ENCODE measurements around the gene EIF2B1. TPM values are rescaled to one million over a fixed set of nuclear protein-coding genes. Genes with fewer than 3 reads are reported as not detected.

EIF2B1 gene
- total RNA-seq, 1 experiment from 2014 or later, result 41.7 TPM

DNA sequence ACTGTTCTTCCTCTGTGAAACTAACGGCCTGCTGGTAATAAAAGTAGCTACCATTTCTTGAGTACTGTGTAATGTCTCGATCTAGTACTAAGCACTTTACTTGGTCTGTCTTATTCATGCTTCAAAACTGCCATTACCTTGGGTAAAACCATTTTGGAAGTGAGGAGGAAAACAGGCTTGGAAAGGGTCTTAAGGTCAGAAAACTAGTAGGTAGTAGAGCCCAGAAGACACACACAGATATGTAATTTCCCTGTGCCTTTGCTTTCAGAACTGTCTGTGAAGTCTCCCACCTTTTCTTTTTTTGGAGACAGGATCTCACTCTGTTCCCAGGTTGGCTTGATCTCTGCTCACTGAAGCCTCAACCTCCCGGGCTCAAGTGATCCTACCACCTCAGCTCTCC lies 35.0 kb downstream of the EIF2B1 start (continued):
- no peak for TF ChIP-seq POLR2A (IDR thresholded peaks at IDR 0.05; ENCODE audit: borderline replicate concordance, extremely low read depth, insufficient read depth, insufficient read length)
- no peak for TF ChIP-seq RAD21 (IDR thresholded peaks at IDR 0.05; ENCODE audit: low read depth)

DNA sequence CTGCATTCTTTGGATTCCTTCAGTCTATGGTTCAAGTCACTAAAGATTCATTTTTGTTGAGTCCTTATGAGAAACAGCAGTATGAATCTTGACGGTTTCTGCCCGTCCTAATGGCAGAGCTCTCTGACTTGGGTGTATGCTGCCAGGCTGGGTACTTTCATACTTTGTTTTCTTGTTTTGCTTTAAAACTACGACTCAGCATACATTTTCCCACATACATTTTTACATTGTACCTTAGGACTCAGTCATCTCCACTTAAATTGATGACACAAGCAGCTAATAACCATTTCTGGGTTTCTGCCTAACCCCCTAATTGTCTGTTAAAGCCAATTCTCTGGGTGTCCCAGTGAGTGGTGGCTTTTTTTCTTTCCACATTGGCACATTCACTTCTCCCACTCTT lies 36.4 kb downstream of the EIF2B1 start:
- ChIA-PET RAD21 (ENCODE audit: low non-redundant PET in 1 of 2, low total read pairs in 2 of 2, uncharacterized antibody in 2 of 2, unreplicated experiment in 2 of 2) (no interaction called here), CTCF (no interaction called here), POLR2A (no interaction called here)
- Histone ChIP-seq H3K36me3 (ENCODE audit: control insufficient read depth in 1 of 2, insufficient read depth in 2 of 2, low read length in 2 of 2) (peaks cover 18 to 36% of the 10 kb centered on the region in 2 experiments), H3K4me2 (ENCODE audit: low read length) (no peak overlapping the region), H3K4me3 (replicated peaks in 1 of 2; ENCODE audit: low read depth in 1 of 2, low read length in 2 of 2) (no peak overlapping the region), H3K27me3 (ENCODE audit: insufficient read depth, low read length) (no peaks in the 10 kb centered on the region), H3K4me1 (ENCODE audit: control insufficient read depth in 1 of 2, insufficient read depth in 2 of 2, low read length in 2 of 2) (peaks cover 2 to 10% of the 10 kb centered on the region in 2 experiments; a peak in 3 of 4 replicates), H3K9ac (ENCODE audit: low read length) (no peak overlapping the region), H3K79me2 (ENCODE audit: insufficient read depth, low read length) (peaks cover 54% of the 10 kb centered on the region), H3K9me2 (ENCODE audit: insufficient read depth) (no peaks in the 10 kb centered on the region), H2AFZ (ENCODE audit: low read depth, low read length, poor library complexity, severe bottlenecking) (no peak overlapping the region), H3K9me3 (ENCODE audit: control insufficient read depth in 1 of 2, insufficient read depth in 1 of 2, low read depth in 1 of 2, low read length in 2 of 2) (no peaks in the 10 kb centered on the region), H4K20me1 (ENCODE audit: insufficient read depth) (no peaks in the 10 kb centered on the region), H3K27ac (ENCODE audit: low read depth, low read length) (no peak overlapping the region)
- intact Hi-C loops (cut with micrococcal nuclease), result no loop called here
- ATAC-seq (no peak), DNase-seq (ENCODE audit: low read depth, low spot score) (no peak)
- no peak for TF ChIP-seq CBX3 (IDR thresholded peaks at IDR 0.05; ENCODE audit: low read depth)
- TF ChIP-seq, protein P1, sequence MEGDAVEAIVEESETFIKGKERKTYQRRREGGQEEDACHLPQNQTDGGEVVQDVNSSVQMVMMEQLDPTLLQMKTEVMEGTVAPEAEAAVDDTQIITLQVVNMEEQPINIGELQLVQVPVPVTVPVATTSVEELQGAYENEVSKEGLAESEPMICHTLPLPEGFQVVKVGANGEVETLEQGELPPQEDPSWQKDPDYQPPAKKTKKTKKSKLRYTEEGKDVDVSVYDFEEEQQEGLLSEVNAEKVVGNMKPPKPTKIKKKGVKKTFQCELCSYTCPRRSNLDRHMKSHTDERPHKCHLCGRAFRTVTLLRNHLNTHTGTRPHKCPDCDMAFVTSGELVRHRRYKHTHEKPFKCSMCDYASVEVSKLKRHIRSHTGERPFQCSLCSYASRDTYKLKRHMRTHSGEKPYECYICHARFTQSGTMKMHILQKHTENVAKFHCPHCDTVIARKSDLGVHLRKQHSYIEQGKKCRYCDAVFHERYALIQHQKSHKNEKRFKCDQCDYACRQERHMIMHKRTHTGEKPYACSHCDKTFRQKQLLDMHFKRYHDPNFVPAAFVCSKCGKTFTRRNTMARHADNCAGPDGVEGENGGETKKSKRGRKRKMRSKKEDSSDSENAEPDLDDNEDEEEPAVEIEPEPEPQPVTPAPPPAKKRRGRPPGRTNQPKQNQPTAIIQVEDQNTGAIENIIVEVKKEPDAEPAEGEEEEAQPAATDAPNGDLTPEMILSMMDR (IDR thresholded peaks at IDR 0.05 in 2 of 3, conservative IDR thresholded peaks at IDR 0.05 in 1 of 3; ENCODE audit: borderline replicate concordance in 1 of 3, insufficient read depth in 1 of 3, low read depth in 2 of 3, low read length in 2 of 3), result no peak
- no peak for TF ChIP-seq ZFX (IDR thresholded peaks at IDR 0.05)
- no peak for TF ChIP-seq ZNF274 (IDR thresholded peaks at IDR 0.05; ENCODE audit: low read depth, low read length)
- no peak for TF ChIP-seq SP1 (IDR thresholded peaks at IDR 0.05; ENCODE audit: low read depth)
- TF ChIP-seq YY1 (IDR thresholded peaks at IDR 0.05; ENCODE audit: extremely low read depth, insufficient replicate concordance, low read depth, low read length), result no peak
- TSS peak; percentile 44 for BruUV-seq (replicated peaks)

All from HCT116 (cell line).